Kidney glomerular epithelial cell (primary cell): Measurements from ENCODE around the gene ANKRD63.

ENCODE experiments used
- DNase-seq: peaks from one replicate; lab custom pipeline; 2025; lab: John Stamatoyannopoulos, UW

The ANKRD63 gene

GRCh38 chr15:40243126-40243810 is 39.6 kb downstream of the ANKRD63 start:
- no peak for DNase-seq

- no peak for DNase-seq
Observed at GRCh38 chr15:40242601-40243000, 40.3 kb downstream of the ANKRD63 start.

GRCh38 chr15:40242213-40242599 is 40.7 kb downstream of the ANKRD63 start:
- no peak for DNase-seq

GRCh38 chr15:40241269-40242212 is 41.3 kb downstream of the ANKRD63 start:
- DNase-seq: no peak

- DNase-seq: no peak
Observed at GRCh38 chr15:40240619-40241221, 42.1 kb downstream of the ANKRD63 start.

- no peak for DNase-seq
Observed at GRCh38 chr15:40239693-40240618, 42.9 kb downstream of the ANKRD63 start.

GRCh38 chr15:40239404-40239692 is 43.5 kb downstream of the ANKRD63 start:
- no peak for DNase-seq

- DNase-seq: peak; percentile 65
Observed at GRCh38 chr15:40238532-40239403, 44.1 kb downstream of the ANKRD63 start, which contains the start of gene PAK6. Gene PAK6 (plus strand): TSS chr15:40239063. CDS start chr15:40264786, 25,723 bp downstream.

- DNase-seq: no peak
Observed at GRCh38 chr15:40235201-40235885, 47.5 kb downstream of the ANKRD63 start.

- no peak for DNase-seq
Observed at GRCh38 chr15:40234783-40235182, 48.1 kb downstream of the ANKRD63 start.

- no peak for DNase-seq
Observed at GRCh38 chr15:40233727-40234577, 48.9 kb downstream of the ANKRD63 start.

- DNase-seq: no peak
Observed at GRCh38 chr15:40232625-40233070, 50.2 kb downstream of the ANKRD63 start.
